NOMO-1 treated with DMSO at 0.1 percent for 48 hours (cell line): ENCODE results near the gene COA1.
"Not testable (repeated sequence)": the region's sequence is repeated elsewhere in the genome, so short reads cannot be mapped to it uniquely, and the experiment has no call there.

ENCODE experiments used
- DNase-seq: peaks from one replicate; lab custom pipeline; 2025; ENCODE audit not compliant: unreplicated experiment; lab: John Stamatoyannopoulos, UW

COA1 gene

GRCh38 chr7:43693687-43694398 is 35.5 kb downstream of the COA1 start:
- DNase-seq = no peak

GRCh38 chr7:43692582-43693373 is 36.5 kb downstream of the COA1 start:
- DNase-seq = no peak

- DNase-seq = no peak
These were observed 37.7 kb downstream of the COA1 start for GRCh38 chr7:43691611-43692010.

- DNase-seq = no peak
These were observed 40.2 kb downstream of the COA1 start for GRCh38 chr7:43689115-43689514.

- not testable (repeated sequence) for DNase-seq
These were observed 41.5 kb downstream of the COA1 start for GRCh38 chr7:43687866-43688265.

GRCh38 chr7:43686991-43687390 is 42.3 kb downstream of the COA1 start:
- no peak for DNase-seq

GRCh38 chr7:43680736-43681135 is 48.6 kb downstream of the COA1 start:
- no peak for DNase-seq

GRCh38 chr7:43679210-43680068 is 49.9 kb downstream of the COA1 start:
- DNase-seq = no peak

- no peak for DNase-seq
These were observed 51.0 kb downstream of the COA1 start for GRCh38 chr7:43678315-43678714.

- DNase-seq = no peak
These were observed 51.5 kb downstream of the COA1 start for GRCh38 chr7:43677864-43678263.

- DNase-seq = no peak
These were observed 54.5 kb downstream of the COA1 start for GRCh38 chr7:43674559-43675436.

GRCh38 chr7:43673243-43673976 is 55.9 kb downstream of the COA1 start:
- not testable (repeated sequence) for DNase-seq

GRCh38 chr7:43671521-43671920 is 57.8 kb downstream of the COA1 start:
- no peak for DNase-seq

- no peak for DNase-seq
These were observed 59.8 kb downstream of the COA1 start for GRCh38 chr7:43669286-43670081.

GRCh38 chr7:43668035-43668434 is 61.3 kb downstream of the COA1 start:
- no peak for DNase-seq

- DNase-seq = no peak
These were observed 62.4 kb downstream of the COA1 start for GRCh38 chr7:43666938-43667337.

GRCh38 chr7:43664681-43665080 is 64.6 kb downstream of the COA1 start:
- no peak for DNase-seq

GRCh38 chr7:43660141-43660540 is 69.2 kb downstream of the COA1 start:
- no peak for DNase-seq

GRCh38 chr7:43659549-43659896 is 69.8 kb downstream of the COA1 start:
- no peak for DNase-seq
